WI38 (cell line): ENCODE results near the gene WIPF3.

ENCODE experiments used
- H3K4me3 ChIP-seq: 2 replicates; pipeline ENCODE4 v1.5.1; 2011; ENCODE audit warnings: low read depth, mild to moderate bottlenecking, control low read depth, low read length
- CTCF ChIP-seq: IDR thresholded peaks from 2 replicates; pipeline ENCODE4 v1.5.1; 2012; ENCODE audit warnings: low read depth, mild to moderate bottlenecking, control low read depth, low read length

The WIPF3 gene

DNA sequence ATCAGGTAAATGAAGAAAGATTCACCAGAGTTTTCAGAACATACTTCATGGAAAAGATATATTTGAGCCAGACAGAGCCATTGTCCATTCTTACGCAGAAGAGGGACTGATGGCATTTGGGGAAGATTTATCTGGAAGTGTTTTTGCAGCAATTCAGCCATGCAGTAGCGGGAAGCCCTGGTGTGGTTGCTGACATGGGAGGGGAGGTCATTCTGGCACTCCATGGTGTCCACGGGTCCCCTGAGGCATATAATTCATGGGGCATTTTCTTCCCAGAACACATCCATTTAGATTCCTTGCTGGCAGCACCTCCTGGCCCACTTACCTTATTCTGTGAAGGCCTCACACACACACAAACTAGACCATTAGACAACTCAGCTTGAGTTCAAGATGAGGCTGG lies 55.6 kb downstream of the WIPF3 start:
- no peak overlapping the region for H3K4me3 ChIP-seq
- TF ChIP-seq CTCF = no peak

- no peak overlapping the region for H3K4me3 ChIP-seq
- TF ChIP-seq CTCF = no peak
Measured at GRCh38 chr7:29864656-29865055, 58.3 kb downstream of the WIPF3 start.

DNA sequence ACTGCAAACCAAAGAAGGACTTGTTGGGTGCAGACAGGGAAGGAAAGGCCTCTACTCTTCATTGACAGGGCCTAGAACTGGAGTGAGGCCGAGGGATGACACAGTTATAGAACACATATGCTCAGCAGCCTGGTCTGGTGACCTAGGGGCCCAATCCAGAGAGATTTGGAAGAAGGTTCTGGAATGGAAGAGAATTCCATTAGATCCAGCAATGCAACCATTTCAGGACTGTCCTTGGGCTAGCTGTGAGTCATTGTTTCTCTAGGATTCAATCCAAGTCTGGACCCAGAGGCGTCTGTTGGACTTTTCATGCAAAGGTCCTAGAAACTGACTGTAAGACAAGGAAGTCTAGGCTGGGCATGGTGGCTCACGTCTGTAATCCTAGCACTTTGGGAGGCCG lies 59.2 kb downstream of the WIPF3 start:
- no peak for TF ChIP-seq CTCF
- no peak overlapping the region for H3K4me3 ChIP-seq

- no peak for TF ChIP-seq CTCF
- H3K4me3 ChIP-seq = no peak overlapping the region
Measured at GRCh38 chr7:29866490-29866930, 60.2 kb downstream of the WIPF3 start.

DNA sequence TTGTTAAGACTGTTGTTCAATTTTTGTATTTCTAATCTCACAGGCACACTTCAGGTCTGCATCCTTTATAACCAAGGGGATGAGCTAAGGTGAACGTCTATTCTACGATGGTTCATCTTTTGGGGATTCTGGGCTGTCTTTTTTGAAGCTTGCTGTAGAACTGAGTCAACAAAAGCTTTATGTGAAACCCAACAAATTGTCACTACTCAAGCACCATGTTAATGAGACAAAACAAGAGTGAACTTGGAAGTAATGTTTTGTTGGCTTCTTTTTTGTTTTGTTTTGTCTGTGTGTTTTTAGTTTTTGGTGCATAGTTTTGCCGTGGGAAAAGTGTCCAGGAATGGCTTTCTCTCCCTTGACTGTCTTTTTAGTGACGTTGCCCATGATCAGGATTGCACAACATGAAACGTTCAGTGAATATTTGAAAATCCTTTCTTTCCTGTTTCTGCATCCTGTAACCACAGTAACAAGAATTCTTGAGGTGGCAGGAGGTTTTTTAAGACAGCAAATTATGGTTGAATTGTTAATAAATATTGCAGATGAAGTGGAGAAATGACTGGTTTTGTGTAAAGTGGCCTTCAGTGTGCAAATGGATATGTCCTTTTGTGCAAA lies 65.6 kb downstream of the WIPF3 start:
- TF ChIP-seq CTCF = no peak
- no peak overlapping the region for H3K4me3 ChIP-seq

GRCh38 chr7:29873644-29874294 lies 67.5 kb downstream of the WIPF3 start:
- H3K4me3 ChIP-seq = no peak overlapping the region
- no peak for TF ChIP-seq CTCF

DNA sequence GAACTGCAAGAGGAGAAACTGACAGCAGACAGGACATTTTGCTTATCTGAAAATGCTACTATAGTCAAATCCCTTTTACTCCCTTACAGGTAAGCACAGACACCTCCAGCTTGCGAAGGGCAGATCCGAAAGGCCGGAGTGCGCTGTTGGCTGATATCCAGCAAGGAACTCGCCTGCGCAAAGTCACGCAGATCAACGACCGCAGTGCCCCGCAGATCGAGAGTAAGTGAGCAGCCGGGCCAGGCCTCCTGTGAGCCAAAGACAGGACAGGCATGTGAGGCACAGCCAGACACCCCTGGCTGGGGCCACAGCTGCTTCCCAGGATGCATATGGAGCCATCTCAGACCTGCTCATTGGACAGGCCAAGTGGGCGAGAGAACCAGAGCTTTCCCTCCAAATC lies 69.4 kb downstream of the WIPF3 start:
- H3K4me3 ChIP-seq = no peak overlapping the region
- no peak for TF ChIP-seq CTCF
